Esophagus squamous epithelium (tissue), 4 donors: Measurements from ENCODE around the gene WWTR1.

ENCODE experiments used
- POLR2A ChIP-seq, 4 donors: fragments of 450-650 bp; IDR thresholded peaks; one replicate each; pipeline ENCODE4 v1.6.1; 2017; ENCODE audit warnings: antibody characterized with exemption in 4 of 4, mild to moderate bottlenecking in 4 of 4, moderate library complexity in 3 of 4
- TF ChIP-seq, protein P1 (sequence below), 6 experiments: fragments of 450-650 bp in 4 of 6; fragments of 200-600 bp in 2 of 6; sonication (generic) in 2 of 6; IDR thresholded peaks; one replicate each; pipeline ENCODE4 v1.5.1; 2016 to 2019; ENCODE audit warnings: antibody characterized with exemption in 6 of 6, mild to moderate bottlenecking in 4 of 6, moderate library complexity in 4 of 6

DNA sequence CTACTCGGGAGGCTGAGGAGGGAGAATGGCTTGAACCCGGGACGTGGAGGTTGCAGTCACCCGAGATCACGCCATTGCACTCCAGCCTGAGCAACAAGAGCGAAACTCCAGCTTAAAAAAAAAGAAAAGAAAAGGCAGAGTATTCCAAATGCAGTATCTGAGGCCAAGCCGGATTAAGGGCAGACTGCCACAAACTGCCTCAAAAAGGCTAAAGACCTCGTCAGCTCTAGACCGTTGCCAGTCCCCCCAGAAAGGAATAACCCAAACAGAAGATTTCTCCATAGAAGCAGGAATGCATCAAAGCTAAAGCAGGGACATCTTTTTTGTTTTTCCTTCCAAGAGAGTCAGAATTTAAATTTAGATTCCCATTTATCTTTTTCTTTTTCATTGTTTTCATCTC is 110.4 kb downstream of the WWTR1 start:
- TF ChIP-seq, protein P1, sequence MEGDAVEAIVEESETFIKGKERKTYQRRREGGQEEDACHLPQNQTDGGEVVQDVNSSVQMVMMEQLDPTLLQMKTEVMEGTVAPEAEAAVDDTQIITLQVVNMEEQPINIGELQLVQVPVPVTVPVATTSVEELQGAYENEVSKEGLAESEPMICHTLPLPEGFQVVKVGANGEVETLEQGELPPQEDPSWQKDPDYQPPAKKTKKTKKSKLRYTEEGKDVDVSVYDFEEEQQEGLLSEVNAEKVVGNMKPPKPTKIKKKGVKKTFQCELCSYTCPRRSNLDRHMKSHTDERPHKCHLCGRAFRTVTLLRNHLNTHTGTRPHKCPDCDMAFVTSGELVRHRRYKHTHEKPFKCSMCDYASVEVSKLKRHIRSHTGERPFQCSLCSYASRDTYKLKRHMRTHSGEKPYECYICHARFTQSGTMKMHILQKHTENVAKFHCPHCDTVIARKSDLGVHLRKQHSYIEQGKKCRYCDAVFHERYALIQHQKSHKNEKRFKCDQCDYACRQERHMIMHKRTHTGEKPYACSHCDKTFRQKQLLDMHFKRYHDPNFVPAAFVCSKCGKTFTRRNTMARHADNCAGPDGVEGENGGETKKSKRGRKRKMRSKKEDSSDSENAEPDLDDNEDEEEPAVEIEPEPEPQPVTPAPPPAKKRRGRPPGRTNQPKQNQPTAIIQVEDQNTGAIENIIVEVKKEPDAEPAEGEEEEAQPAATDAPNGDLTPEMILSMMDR (IDR thresholded peaks at IDR 0.05) = no peak
- no peak for TF ChIP-seq POLR2A (IDR thresholded peaks at IDR 0.05)
